ENCODE results near the gene WDFY1.

The WDFY1 gene, protein sequence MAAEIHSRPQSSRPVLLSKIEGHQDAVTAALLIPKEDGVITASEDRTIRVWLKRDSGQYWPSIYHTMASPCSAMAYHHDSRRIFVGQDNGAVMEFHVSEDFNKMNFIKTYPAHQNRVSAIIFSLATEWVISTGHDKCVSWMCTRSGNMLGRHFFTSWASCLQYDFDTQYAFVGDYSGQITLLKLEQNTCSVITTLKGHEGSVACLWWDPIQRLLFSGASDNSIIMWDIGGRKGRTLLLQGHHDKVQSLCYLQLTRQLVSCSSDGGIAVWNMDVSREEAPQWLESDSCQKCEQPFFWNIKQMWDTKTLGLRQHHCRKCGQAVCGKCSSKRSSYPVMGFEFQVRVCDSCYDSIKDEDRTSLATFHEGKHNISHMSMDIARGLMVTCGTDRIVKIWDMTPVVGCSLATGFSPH
- 73.1 to 232 (median 149) reads per million in 18 experiments for total RNA-seq

DNA sequence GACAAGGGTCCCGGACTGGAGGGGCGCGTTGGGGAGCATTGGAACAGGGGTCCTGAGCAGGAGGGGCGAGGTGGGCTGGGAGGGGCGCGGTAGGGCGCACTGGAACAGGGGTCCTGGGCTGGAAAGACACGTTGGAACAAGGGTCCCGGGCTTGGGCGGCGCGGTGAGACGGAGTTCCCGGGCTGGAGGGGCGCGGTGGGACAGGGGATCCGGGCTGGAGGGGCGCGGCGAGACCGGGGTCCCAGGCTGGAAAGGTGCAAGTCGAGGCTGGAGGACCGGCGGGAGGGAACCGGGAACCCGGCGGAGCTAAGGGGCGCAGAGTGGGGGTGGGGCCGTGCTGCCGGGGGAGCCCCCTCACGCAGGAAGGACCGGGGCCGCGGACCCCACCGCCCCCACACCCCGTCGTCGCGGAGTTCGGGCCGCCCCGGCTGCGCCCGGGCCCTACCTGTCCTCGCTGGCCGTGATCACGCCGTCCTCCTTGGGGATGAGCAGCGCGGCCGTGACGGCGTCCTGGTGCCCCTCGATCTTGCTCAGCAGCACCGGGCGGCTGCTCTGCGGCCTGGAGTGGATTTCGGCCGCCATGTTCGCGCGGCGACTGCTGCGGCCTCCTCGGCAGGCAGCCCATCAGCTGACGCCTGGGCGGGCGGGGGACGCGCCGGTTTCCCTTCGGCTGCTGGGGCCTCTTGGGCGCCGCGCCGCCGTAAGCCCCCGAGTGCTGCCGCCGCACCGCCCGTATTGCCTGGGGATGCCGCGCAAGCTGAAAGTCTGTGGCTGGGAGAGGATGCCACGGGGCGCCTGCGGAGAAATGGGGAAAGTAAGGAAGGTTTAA lies at the start of gene WDFY1:
Gene WDFY1 (minus strand): TSS at position 633 of the 829 bp plus-strand sequence. CDS start 51 bp downstream, at position 582.
- DNase-seq: peak; percentile 88 to 93

DNA sequence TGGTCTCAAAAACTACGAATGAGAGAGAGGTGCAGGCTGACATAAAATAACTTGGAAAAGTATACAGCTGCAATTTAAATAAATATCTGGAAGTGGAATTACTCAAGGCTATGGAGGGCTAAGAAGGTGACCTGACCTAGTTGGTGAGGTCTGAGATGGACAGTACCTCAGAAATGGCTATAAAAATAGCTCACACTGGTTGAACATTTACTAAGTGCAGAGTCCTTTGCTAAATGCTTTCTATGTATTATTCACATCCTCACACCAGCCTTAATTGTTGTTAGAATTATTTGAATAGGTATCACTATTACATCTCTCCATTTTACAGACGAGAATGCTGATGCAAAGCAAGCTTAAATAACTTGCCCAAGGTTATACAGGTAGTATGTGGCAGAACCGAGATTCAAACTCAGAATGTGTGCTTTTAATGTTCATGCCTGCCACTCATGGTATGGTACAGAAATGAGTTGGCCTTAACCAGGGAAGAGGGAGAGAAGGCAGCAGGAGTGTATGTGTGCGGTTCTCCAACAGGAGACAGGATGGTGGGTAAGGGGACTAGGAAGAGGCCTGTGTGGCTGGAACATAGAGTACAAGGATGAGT lies 49.5 kb upstream of the WDFY1 start:
- no peak for DNase-seq

DNA sequence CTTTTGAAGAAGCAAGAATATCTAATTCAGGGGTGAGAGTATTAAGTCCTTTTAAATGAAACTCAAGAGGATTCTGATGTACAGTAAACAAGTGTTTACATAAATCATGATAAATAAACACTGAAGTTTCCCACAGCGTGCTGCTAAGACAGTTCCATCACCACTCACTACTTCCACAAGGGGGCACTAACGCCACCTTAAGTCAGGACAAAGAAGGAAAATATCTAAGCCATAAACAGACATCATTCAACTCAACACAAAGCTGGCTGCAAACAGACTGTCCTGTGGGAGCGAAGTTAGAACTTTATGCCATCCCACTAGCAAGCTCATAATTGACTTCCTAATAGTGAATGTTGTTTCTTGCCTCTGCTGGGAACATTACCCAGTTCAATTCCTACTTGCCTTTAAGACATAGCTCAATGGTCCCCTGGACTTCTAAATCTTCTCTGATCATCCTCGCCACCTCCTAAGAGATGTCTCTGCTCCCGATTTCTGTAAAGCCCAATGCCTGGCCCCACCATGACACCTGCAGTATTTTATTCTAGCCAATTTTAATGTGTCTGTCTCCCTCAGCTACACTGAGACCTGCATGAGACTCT lies 48.6 kb upstream of the WDFY1 start:
- peak; percentile 66 to 80 for DNase-seq

DNA sequence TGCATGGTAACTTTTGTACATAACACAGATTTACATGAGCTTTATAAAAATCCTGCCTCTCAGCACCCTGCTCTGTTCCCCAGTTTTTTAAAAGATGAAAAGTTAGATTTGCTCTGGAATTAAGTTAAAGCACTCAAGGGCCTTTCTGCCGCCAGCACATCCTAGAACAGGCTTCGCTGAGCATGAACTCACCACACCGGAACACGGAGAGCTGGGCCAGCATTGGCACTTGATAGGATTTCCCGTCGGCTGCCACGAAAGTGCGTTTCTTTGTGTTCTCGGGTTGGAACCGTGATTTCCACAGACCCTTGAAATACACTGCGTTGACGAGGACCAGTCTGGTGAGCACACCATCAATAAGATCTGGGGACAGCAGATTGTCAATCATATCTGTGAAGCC lies 46.5 kb upstream of the WDFY1 start:
- no peak for DNase-seq

DNA sequence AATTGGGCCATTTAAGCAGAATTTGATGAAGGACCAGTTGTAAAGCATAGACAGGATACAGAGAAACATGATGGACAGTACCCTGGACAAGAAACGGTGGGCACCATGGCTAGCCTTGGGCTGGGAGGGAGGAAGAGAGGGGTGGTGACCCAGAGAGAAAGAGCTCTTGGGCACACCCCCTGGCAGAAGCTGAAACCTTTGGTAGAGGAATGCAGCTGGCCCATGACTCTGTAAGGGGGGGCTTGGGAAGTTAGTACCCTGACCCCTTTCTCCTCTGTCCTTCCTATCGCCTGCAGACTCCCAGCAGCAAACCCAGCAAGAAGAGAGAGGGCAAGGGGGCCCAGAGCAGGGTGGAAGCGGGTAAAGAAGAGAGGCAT lies 44.7 kb upstream of the WDFY1 start:
- DNase-seq: no peak

DNA sequence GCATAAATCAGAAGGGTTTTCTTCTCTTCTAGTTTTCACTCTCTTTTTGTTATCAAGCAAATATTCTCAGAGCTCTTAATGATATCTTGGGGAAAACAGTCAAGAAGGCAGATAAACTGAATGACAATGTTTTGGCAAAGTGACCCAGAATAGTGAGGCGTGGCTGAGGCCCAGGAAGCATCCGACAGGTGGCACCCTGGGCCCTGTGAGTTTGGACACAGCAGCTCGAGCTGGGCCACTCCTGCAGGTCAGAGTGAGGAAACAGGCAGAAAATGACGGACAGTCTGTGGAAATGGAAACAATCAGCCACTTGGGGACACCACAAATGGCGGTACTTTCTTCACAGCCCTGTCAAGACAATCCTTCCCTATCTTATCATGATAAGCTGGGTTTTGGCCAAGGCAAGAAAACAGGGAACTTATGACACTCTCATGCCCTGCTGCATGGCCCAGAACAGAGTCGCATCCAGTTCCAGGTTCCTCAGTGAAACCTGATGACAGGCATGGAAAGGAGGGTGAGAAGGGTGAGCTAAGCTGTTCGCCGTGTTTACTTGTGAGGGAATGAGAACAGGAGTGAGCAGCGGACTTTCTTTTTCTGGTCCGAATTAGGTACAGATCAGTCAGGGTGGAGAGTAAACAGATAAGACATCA lies 44.2 kb upstream of the WDFY1 start:
- DNase-seq: no peak

DNA sequence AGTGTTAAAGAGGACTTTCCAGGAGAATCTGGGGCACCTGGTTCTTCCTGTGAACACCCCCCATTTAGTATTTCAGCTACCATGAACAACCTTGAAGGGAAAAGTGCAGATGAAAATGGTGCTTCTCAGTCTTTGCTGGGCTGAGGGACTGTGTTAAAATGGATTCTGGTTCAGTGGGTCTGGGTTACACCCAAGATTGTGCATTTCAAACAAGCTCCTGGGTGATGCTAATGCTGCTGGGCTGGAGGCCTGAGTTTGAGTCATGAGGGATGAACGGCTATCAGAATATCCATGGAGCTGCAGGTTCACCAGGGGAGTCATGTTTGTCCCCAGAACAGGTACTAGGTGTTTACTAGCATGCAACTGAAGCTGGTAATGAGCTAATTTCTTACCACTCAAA lies 36.1 kb upstream of the WDFY1 start:
- no peak for DNase-seq

DNA sequence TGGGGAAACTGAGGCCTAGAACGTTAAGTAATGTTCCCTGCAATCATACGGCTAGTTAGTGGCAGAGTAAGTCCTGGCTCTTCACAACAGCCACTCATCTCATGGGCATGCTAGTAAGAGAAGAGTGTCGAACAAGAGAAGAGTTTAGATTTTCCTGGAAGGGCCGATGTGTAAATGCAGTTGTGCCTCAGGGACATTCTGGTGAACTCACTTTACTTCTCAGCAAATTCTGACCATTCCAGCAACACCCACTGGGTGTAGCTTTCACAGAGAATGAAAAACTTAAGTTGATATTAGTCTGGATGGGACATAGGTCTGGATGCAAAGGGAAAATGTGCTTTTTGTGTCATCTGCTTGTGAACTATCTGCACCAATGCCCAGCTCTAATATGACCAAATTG lies 35.7 kb upstream of the WDFY1 start:
- DNase-seq: no peak

DNA sequence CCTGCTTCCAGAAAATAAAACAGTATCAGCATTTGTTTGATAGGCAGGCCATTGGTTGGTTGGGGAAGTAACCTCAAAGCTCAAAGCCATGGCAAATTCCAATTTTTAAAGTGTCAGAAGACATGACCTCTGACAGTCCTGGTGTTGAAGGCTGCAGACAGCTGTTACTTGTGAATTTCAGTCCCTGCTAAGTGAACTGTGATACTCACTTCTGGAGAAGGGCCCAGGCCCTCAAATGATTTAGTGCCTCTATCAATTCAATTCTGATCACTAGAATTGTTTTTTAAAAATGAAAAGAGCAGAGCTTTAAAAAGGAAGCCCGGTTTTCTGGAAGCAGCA lies 35.2 kb upstream of the WDFY1 start:
- DNase-seq: no peak

DNA sequence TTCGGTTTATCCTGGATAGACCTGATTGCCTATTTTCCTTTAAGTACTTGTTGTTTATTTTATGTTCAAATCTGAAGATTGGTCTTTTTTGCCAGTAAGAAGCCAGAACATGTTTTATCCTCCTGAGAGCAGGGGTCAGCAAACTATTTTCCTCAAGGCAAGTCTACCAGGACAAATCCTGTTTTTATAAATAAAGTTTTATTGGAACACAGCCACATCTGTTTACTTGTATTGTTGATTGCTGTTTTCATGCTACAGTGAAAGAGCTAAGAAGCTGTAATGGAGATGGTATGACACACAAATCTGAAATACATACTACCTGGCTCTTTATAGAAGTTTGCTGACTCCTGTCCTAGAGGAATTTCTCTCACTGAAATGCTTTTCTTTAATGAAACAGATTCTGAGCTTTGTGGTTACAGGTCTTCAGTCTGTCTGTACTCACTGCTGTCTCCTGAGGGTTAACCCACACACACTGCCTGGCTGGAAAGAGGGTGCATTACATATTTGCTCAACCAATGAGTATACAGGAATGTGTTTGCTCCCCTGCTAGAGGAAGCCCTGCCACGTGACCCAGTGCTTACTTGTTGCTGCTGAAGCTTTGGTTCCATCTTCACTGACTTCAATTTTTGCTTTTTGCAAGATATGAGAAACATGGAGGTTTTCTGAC lies 34.7 kb upstream of the WDFY1 start:
- DNase-seq: no peak

DNA sequence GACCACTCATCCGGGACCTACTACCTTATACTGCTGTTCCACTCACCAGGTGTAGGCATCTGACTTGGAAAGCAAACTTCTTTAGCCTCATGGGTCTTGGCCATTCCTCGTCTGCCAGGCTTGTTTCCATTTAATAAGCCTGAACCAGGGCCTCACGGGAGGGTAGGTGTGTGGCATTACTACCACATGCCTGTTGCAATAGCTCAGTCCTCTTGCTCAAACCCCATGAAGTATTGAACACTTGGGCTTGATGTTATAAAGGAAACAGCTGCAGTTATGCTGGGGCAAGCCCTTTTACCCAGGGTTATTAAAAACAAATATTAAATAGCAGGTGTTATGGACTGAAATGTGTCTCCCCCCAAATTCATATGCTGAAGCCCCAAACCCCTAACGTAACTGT lies 33.3 kb upstream of the WDFY1 start:
- no peak for DNase-seq

DNA sequence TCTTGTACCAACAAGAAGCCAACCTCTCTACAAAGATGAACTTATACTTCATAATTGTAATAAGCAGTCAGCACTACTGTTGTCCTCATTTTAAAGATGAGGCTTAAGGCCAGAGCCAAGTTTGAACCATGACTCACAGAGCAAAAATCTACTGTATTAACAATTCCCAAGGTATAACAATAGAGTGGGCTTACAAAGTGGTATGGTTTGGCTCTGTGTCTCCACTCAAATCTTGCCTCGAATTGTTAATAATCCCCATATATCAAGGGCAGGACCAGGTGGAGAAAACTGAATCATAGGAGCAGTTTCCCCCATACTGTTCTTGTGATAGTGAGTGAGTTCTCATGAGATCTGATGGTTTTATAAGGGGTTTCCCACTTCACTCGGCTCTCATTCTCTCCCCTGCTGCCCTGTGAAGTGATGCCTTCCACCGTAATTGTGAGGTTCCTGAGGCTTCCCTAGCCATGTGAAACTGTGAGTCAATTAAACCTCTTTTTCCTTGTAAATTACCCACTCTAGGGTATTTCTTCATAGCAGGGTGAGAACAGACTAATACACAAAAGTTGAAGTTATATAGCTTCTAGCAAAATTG lies 31.6 kb upstream of the WDFY1 start:
- no peak for DNase-seq

DNA sequence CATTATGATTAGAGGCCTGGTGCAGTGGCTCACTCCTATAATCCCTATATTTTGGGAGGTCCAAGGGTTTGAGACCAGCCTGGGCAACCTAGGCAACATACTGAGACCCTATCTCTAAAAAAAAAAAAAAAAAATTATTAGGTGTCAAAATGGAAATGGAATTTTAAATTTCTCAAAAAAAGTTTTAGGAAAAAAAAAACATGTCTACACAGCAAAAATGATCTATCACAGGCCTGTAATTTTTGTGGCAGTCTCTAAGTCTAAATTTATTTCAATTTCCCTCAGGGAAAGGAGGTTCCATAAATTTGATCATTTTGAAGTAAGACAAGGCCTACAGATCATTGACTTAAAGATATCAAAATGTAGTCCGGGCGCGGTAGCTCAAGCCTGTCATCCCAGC lies 28.5 kb upstream of the WDFY1 start:
- no peak for DNase-seq

DNA sequence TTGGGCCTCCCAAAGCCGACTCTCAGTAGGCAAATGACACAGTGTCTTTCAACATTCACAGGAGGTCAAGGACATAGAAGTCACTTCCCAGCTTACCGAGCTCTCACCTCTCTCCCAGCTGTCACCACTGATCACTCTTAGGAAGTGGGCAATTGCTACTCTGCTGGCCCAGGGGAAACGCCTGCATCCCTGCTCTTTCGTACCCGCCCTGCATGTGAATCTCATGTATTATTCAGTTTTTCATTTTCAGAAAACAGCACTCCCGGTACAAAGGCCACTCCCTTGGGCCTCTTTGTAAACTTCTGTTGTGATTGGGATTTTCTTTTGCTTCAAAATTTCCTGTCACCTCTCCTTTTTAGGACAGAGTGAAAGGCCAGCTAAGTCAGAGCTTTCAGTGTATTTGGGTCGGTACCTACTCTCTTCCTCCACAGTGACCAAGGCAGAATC lies 27.5 kb upstream of the WDFY1 start:
- no peak for DNase-seq

DNA sequence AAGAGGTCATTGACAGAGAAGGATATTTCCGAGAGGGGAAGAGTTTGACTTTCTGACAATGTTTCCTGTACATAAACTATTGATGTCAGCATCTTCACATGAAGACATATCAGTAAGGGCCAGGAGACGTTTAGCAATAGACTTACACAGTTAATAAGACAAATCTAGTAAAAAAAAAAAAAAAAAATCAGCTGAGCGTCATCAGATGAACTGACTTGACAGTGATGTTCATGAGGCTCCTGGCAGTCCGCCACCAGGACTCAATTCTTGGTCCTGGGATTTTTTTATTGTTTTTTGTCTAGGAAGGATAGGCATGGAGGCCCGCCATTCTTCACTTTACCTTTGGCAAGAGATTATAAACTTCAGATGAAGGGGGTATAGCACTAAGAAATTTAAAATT lies 26.6 kb upstream of the WDFY1 start:
- DNase-seq: no peak

DNA sequence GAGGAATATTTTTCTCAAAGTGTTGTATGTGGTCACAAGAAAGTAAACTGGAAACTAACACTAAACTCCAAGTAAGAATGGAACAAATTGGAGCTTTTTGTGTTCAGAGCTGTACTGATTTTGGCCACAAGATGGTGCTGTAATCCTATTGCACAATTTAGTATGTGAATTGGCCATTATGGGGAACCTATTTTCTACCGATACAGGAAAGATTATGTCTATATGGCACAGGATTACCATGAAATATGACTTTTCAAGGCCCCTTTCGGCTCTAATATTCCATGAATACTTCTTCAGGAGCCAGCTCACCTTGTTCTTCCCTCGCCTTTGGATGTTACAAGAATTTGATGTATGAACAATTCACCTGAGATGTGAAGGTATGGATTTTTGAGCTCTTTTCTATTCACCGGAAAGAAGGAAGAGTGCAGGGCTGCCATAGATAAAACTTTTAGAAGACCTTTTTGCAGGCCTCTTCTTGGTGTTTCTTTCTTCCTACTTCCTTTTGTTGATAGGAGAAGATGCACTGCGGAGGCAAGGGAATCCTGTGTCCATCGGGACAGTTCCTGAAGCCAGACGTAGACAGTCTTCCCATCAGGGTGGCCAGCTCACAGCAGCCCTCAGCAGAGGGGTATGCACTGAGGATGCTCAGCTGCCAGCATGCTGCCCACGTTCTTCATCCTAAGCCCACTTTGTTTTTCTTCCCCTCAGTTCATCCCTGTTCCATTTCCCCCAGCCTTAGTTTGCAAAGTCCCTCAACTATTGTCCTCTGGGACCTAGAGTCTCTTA lies 25.4 kb upstream of the WDFY1 start:
- peak; percentile 72 to 84 for DNase-seq

DNA sequence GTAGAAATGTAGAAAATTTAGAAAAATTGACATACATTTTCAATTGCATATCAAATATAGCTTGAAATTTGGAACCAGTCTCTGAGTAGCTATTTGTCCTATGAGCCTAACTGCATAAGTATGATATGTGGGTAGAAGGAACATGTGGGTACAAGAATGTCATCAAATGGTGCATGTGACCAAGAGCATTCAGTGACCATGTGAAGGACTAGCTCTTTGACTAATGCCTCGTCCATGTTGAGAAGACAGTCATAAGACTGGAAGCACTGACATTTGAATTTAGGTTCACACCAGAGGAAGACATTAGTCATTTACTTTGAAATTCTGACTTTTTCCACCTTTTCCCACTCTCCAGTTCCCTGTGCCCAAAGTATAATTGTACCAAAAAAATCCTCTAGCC lies 24.7 kb upstream of the WDFY1 start:
- peak; percentile 85 to 92 for DNase-seq

DNA sequence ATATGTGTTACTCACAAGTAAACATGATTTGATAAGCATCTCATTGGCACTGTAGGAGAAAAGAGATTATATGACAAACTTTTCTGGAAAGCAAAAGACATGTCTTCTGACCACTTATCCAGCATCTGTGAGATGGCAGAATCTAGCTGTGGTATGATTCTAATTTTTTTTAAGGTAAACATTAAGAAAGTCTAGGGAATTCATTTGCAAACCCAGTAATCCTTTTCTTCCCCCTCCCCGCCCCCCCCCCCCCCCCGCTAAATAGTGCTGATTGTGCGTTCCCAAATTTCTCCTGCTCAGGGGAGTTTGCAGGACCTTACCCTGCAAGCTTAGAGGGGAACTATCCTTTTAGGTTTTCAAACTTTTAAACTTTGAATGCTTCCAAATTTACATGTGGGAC lies 24.2 kb upstream of the WDFY1 start:
- no peak for DNase-seq

DNA sequence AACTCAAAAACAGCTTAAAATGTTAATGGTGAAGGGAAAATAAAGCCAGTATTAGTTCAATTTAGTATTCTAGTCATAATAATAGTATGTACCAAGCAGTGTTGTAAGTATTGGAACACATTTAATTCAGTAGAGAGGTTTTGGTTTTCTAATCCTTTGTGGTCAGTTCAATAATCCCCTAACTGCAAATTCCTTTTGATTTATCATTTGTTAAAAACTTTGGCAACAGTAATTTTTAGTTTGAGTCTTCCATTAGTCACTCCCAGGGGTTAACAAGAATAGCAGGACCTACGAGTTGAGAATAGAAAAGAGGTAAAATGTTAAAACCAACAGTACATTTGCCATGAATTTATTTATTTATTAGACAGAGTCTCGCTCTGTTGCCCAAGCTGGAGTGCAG lies 22.8 kb upstream of the WDFY1 start:
- DNase-seq: no peak

DNA sequence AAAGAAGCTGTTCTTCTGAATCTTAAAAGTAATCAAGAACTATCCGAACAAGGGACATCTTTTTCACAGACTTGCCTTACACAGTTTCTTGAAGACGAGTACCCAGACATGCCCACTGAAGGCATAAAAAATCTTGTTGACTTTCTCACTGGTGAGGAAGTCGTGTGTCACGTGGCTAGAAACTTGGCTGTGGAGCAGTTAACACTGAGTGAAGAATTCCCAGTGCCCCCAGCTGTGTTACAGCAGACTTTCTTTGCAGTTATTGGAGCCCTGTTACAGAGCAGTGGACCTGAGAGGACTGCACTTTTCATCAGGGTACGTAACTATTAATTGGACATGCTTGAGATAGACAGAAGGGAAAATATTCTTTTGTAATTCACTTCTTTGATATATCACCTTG lies 14.6 kb upstream of the WDFY1 start:
- DNase-seq: peak; percentile 41 to 43
